H1 (cell line): Measurements from ENCODE around the gene MEGF11.

Experiments used
- POLR2AphosphoS5 ChIP-seq: IDR thresholded peaks from 2 replicates; pipeline ENCODE4 v1.6.1; 2011; ENCODE audit warnings: low read depth, low read length
- TAF1 ChIP-seq: IDR thresholded peaks from 2 replicates; pipeline ENCODE4 v1.6.1; 2011; ENCODE audit warnings: mild to moderate bottlenecking, low read depth, low read length

DNA sequence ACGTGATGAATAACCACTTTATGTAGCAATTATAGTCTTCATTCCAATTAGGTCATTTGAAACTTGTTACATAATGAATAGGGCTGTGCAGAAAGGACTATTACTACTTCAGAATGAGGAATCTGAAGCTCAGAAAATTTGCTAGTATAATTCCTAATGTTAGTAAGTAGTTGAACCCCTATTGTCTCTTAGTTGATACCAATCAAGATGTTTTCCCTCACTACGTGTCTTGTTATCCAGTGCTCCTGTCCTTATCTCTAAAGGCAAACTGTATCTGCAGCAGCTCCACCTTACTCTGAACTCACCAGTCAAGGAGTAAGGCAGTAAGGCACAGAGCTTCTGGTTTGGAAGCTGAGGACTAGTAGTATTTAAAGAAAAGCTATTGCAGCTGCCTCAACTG lies 352.2 kb downstream of the MEGF11 start:
- TF ChIP-seq POLR2AphosphoS5, result no peak
- no peak for TF ChIP-seq TAF1
